Activated T-cell treated with anti-CD3 and anti-CD28 coated beads, Interleukin-2, amount 50 U/mL, for 4 hours (primary cell): ENCODE measurements around the gene PPM1D. TPM values are rescaled to one million over a fixed set of nuclear protein-coding genes. Genes with fewer than 3 reads are reported as not detected.
A peak's percentile ranks its signal among the peaks of the same experiment; 100 is the strongest.
"Not testable (repeated sequence)": the region's sequence is repeated elsewhere in the genome, so short reads cannot be mapped to it uniquely, and the experiment has no call there.

Experiments
- ATAC-seq, 2 donors: fragments of 200-7000 bp; cut with Tn5 transposase; one replicate each; pipeline ENCODE4 v1.10.0; 2021
- DNase-seq: peaks from one replicate; pipeline ENCODE4 v3.0.0-alpha.2; 2020
- H3K27me3 Mint-ChIP-seq: one replicate; pipeline ENCODE4 v1.8.0; 2021; ENCODE audit warnings: low read depth, mixed read lengths
- H3K36me3 Mint-ChIP-seq: one replicate; pipeline ENCODE4 v1.8.0; 2022; ENCODE audit warnings: mixed read lengths; ENCODE audit not compliant: insufficient read depth
- H3K4me1 Mint-ChIP-seq: one replicate; pipeline ENCODE4 v1.8.0; 2021; ENCODE audit warnings: low read depth, mixed read lengths
- H3K4me3 Mint-ChIP-seq: one replicate; pipeline ENCODE4 v1.8.0; 2021; ENCODE audit warnings: mild to moderate bottlenecking, moderate library complexity, mixed read lengths
- H3K9me3 Mint-ChIP-seq: one replicate; pipeline ENCODE4 v1.8.0; 2021; ENCODE audit warnings: mixed read lengths
- total RNA-seq, 3 donors: library from RNA; stranded (reverse); gene quantifications; one replicate each; pipeline ENCODE4 v1.2.1, GENCODE V29; 2021

PPM1D gene
- total RNA-seq, 3 donors from 2014 or later = 12.0 to 15.7 (median 13.1) TPM

GRCh38 chr17:60579090-60579489, 20.9 kb upstream of the PPM1D start:
- no peak for DNase-seq
- no peak for ATAC-seq
- no peak overlapping the region for H3K4me3 Mint-ChIP-seq
- H3K27me3 Mint-ChIP-seq = no peaks in the 10 kb centered on the region
- H3K9me3 Mint-ChIP-seq = no peaks in the 10 kb centered on the region
- peaks cover 4% of the 10 kb centered on the region for H3K4me1 Mint-ChIP-seq
- no peaks in the 10 kb centered on the region for H3K36me3 Mint-ChIP-seq

GRCh38 chr17:60579551-60579950, 20.4 kb upstream of the PPM1D start:
- Mint-ChIP-seq H3K27me3 (no peaks in the 10 kb centered on the region), H3K4me1 (peaks cover 4% of the 10 kb centered on the region), H3K36me3 (no peaks in the 10 kb centered on the region), H3K4me3 (no peak overlapping the region), H3K9me3 (no peaks in the 10 kb centered on the region)
- no peak for DNase-seq
- no peak for ATAC-seq

- ATAC-seq = no peak
- Mint-ChIP-seq H3K27me3 (peaks cover 7% of the 10 kb centered on the region), H3K4me1 (no peaks in the 10 kb centered on the region), H3K4me3 (no peak overlapping the region), H3K9me3 (no peaks in the 10 kb centered on the region), H3K36me3 (no peaks in the 10 kb centered on the region)
- DNase-seq = no peak
These were observed 17.0 kb upstream of the PPM1D start for GRCh38 chr17:60583008-60583407.

GRCh38 chr17:60585887-60586286, 14.1 kb upstream of the PPM1D start:
- Mint-ChIP-seq H3K4me1 (no peaks in the 10 kb centered on the region), H3K4me3 (no peak overlapping the region), H3K36me3 (no peaks in the 10 kb centered on the region), H3K9me3 (no peaks in the 10 kb centered on the region), H3K27me3 (peaks cover 7% of the 10 kb centered on the region)
- no peak for ATAC-seq
- no peak for DNase-seq

- Mint-ChIP-seq H3K9me3 (no peaks in the 10 kb centered on the region), H3K36me3 (no peaks in the 10 kb centered on the region), H3K4me1 (no peaks in the 10 kb centered on the region), H3K4me3 (no peak overlapping the region), H3K27me3 (peaks cover 7% of the 10 kb centered on the region)
- ATAC-seq (no peak), DNase-seq (no peak)
These were observed 13.6 kb upstream of the PPM1D start for GRCh38 chr17:60586288-60586974.

- DNase-seq = no peak
- Mint-ChIP-seq H3K4me3 (no peak overlapping the region), H3K4me1 (no peaks in the 10 kb centered on the region), H3K36me3 (no peaks in the 10 kb centered on the region), H3K27me3 (peaks cover 7% of the 10 kb centered on the region), H3K9me3 (no peaks in the 10 kb centered on the region)
- ATAC-seq = no peak
These were observed 9.9 kb upstream of the PPM1D start for GRCh38 chr17:60590070-60590469.

GRCh38 chr17:60592750-60593149, 7.2 kb upstream of the PPM1D start:
- H3K9me3 Mint-ChIP-seq = no peaks in the 10 kb centered on the region
- DNase-seq (no peak), ATAC-seq (no peak)
- H3K36me3 Mint-ChIP-seq = no peaks in the 10 kb centered on the region
- H3K4me1 Mint-ChIP-seq = no peaks in the 10 kb centered on the region
- no peak overlapping the region for H3K4me3 Mint-ChIP-seq
- H3K27me3 Mint-ChIP-seq = no peaks in the 10 kb centered on the region

GRCh38 chr17:60593441-60594036, 6.5 kb upstream of the PPM1D start:
- H3K4me3 Mint-ChIP-seq, ATAC-seq, DNase-seq, H3K9me3 Mint-ChIP-seq, H3K4me1 Mint-ChIP-seq, H3K27me3 Mint-ChIP-seq, H3K36me3 Mint-ChIP-seq: not testable (repeated sequence)

- not testable (repeated sequence) for DNase-seq
These were observed 5.8 kb upstream of the PPM1D start for GRCh38 chr17:60594170-60594569.

GRCh38 chr17:60594734-60595133, 5.3 kb upstream of the PPM1D start:
- no peaks in the 10 kb centered on the region for H3K27me3 Mint-ChIP-seq
- H3K9me3 Mint-ChIP-seq = no peaks in the 10 kb centered on the region
- H3K4me1 Mint-ChIP-seq = peaks cover 7% of the 10 kb centered on the region
- H3K4me3 Mint-ChIP-seq = no peak overlapping the region
- no peaks in the 10 kb centered on the region for H3K36me3 Mint-ChIP-seq
- DNase-seq (no peak), ATAC-seq (no peak)

More at GRCh38 chr17:60594170-60594569, 5.8 kb upstream of the PPM1D start:
- not testable (repeated sequence) for H3K4me1 Mint-ChIP-seq, H3K36me3 Mint-ChIP-seq, H3K4me3 Mint-ChIP-seq, ATAC-seq, H3K27me3 Mint-ChIP-seq, H3K9me3 Mint-ChIP-seq

- ATAC-seq = no peak
- no peaks in the 10 kb centered on the region for H3K27me3 Mint-ChIP-seq
- peaks cover 2% of the 10 kb centered on the region for H3K36me3 Mint-ChIP-seq
- DNase-seq = no peak
- H3K4me3 Mint-ChIP-seq = no peak overlapping the region
- no peaks in the 10 kb centered on the region for H3K9me3 Mint-ChIP-seq
- peaks cover 13% of the 10 kb centered on the region for H3K4me1 Mint-ChIP-seq
These were observed 2.7 kb upstream of the PPM1D start for GRCh38 chr17:60597297-60597696.

GRCh38 chr17:60598001-60598736, 1.8 kb upstream of the PPM1D start:
- H3K36me3 Mint-ChIP-seq = peaks cover 2% of the 10 kb centered on the region
- H3K4me3 Mint-ChIP-seq = peak overlapping the region; percentile 19
- DNase-seq (no peak), ATAC-seq (no peak)
- peaks cover 20% of the 10 kb centered on the region for H3K4me1 Mint-ChIP-seq
- no peaks in the 10 kb centered on the region for H3K9me3 Mint-ChIP-seq
- no peaks in the 10 kb centered on the region for H3K27me3 Mint-ChIP-seq

- Mint-ChIP-seq H3K4me3 (peak overlapping the region; percentile 94), H3K36me3 (peaks cover 2% of the 10 kb centered on the region), H3K4me1 (peaks cover 28% of the 10 kb centered on the region), H3K27me3 (no peaks in the 10 kb centered on the region), H3K9me3 (no peaks in the 10 kb centered on the region)
- no peak for DNase-seq
- ATAC-seq = peak; percentile 11 to 12
These were observed 773 bp upstream of the PPM1D start for GRCh38 chr17:60599220-60599619.

GRCh38 chr17:60600490-60601446, 775 bp downstream of the PPM1D start:
- H3K36me3 Mint-ChIP-seq = peaks cover 2% of the 10 kb centered on the region
- peak; percentile 35 to 37 for ATAC-seq
- H3K9me3 Mint-ChIP-seq = no peaks in the 10 kb centered on the region
- H3K4me1 Mint-ChIP-seq = peaks cover 34% of the 10 kb centered on the region
- peak overlapping the region; percentile 94 for H3K4me3 Mint-ChIP-seq
- no peaks in the 10 kb centered on the region for H3K27me3 Mint-ChIP-seq
- DNase-seq = peak; percentile 42
